NB4 (cell line): ENCODE measurements around the gene IL6ST.
"Not testable (repeated sequence)": the region's sequence is repeated elsewhere in the genome, so short reads cannot be mapped to it uniquely, and the experiment has no call there.

Source experiments
- DNase-seq: peaks from one replicate; pipeline ENCODE4 v3.0.0; 2010; ENCODE audit warnings: low read depth
- H3K4me3 ChIP-seq: one replicate; pipeline ENCODE4 v1.5.1; 2011; ENCODE audit warnings: mild to moderate bottlenecking, low read depth, low read length, moderate library complexity
- CTCF ChIP-seq: IDR thresholded peaks from one replicate; pipeline ENCODE4 v1.5.1; 2012; ENCODE audit warnings: low read depth, low read length
- MAX ChIP-seq: IDR thresholded peaks from 2 replicates; pipeline ENCODE4 v1.6.1; 2011; ENCODE audit warnings: low read depth, low read length
- MYC ChIP-seq: IDR thresholded peaks from 2 replicates; pipeline ENCODE4 v1.6.1; 2011; ENCODE audit warnings: low read depth, low read length
- POLR2A ChIP-seq: IDR thresholded peaks from 2 replicates; pipeline ENCODE4 v1.6.1; 2011; ENCODE audit warnings: mild to moderate bottlenecking; ENCODE audit not compliant: insufficient read length; ENCODE audit errors: extremely low read depth

The IL6ST gene

GRCh38 chr5:55991768-55992486, 2.8 kb downstream of the IL6ST start:
- no peak overlapping the region for H3K4me3 ChIP-seq
- TF ChIP-seq MAX (no peak), CTCF (no peak), POLR2A (no peak), MYC (no peak)
- DNase-seq, result peak; percentile 38

- not testable (repeated sequence) for H3K4me3 ChIP-seq, DNase-seq
Measured at GRCh38 chr5:55990895-55991294, 3.9 kb downstream of the IL6ST start.

- no peak for TF ChIP-seq POLR2A
- no peak for TF ChIP-seq CTCF
- no peak for TF ChIP-seq MAX
- no peak for TF ChIP-seq MYC
- H3K4me3 ChIP-seq, result no peak overlapping the region
- no peak for DNase-seq
Measured at GRCh38 chr5:55989860-55990259, 4.9 kb downstream of the IL6ST start.

GRCh38 chr5:55988979-55989638, 5.7 kb downstream of the IL6ST start:
- no peak overlapping the region for H3K4me3 ChIP-seq
- no peak for DNase-seq
- TF ChIP-seq CTCF (no peak), MAX (no peak), POLR2A (no peak), MYC (no peak)

- not testable (repeated sequence) for H3K4me3 ChIP-seq, DNase-seq
Measured at GRCh38 chr5:55988428-55988827, 6.3 kb downstream of the IL6ST start.

- no peak overlapping the region for H3K4me3 ChIP-seq
- TF ChIP-seq MAX (no peak), CTCF (no peak), MYC (no peak), POLR2A (no peak)
- DNase-seq, result no peak
Measured at GRCh38 chr5:55986931-55987330, 7.8 kb downstream of the IL6ST start.

- H3K4me3 ChIP-seq, result no peak overlapping the region
- TF ChIP-seq MYC, result no peak
- no peak for TF ChIP-seq MAX
- TF ChIP-seq CTCF, result no peak
- no peak for TF ChIP-seq POLR2A
- DNase-seq, result no peak
Measured at GRCh38 chr5:55985181-55985580, 9.6 kb downstream of the IL6ST start.
